HT-29 (cell line): Measurements from ENCODE around the gene SLC26A9. TPM values are rescaled to one million over a fixed set of nuclear protein-coding genes. Genes with fewer than 3 reads are reported as not detected.
"Not testable (repeated sequence)": the region's sequence is repeated elsewhere in the genome, so short reads cannot be mapped to it uniquely, and the experiment has no call there.

Source experiments
- DNase-seq: peaks from one replicate; pipeline ENCODE4 v3.0.0-alpha.2; 2015; ENCODE audit warnings: low spot score
- total RNA-seq: library from RNA; depleted of rRNA; stranded (reverse); fragments of >200 nt; shearing (Covaris generic); gene quantifications from 2 replicates; pipeline ENCODE4 v1.2.3, GENCODE V29; 2014; rRNA removed

Gene SLC26A9
- total RNA-seq, 1 experiment from 2014 or later: 0.43 TPM

GRCh38 chr1:205892175-205892574, 51.1 kb downstream of the SLC26A9 start:
- not testable (repeated sequence) for DNase-seq

GRCh38 chr1:205891481-205891880, 51.8 kb downstream of the SLC26A9 start:
- DNase-seq: not testable (repeated sequence)

GRCh38 chr1:205890631-205891030, 52.6 kb downstream of the SLC26A9 start:
- DNase-seq: not testable (repeated sequence)

GRCh38 chr1:205889706-205890105, 53.5 kb downstream of the SLC26A9 start:
- DNase-seq: not testable (repeated sequence)

- not testable (repeated sequence) for DNase-seq
Observed at GRCh38 chr1:205889006-205889405, 54.2 kb downstream of the SLC26A9 start.

GRCh38 chr1:205883792-205884191, 59.5 kb downstream of the SLC26A9 start:
- DNase-seq: no peak

- DNase-seq: no peak
Observed at GRCh38 chr1:205880923-205881322, 62.3 kb downstream of the SLC26A9 start.

GRCh38 chr1:205879974-205880373, 63.3 kb downstream of the SLC26A9 start:
- no peak for DNase-seq

GRCh38 chr1:205878026-205878425, 65.2 kb downstream of the SLC26A9 start:
- DNase-seq: no peak

- DNase-seq: not testable (repeated sequence)
Observed at GRCh38 chr1:205873148-205873547, 70.1 kb downstream of the SLC26A9 start.

GRCh38 chr1:205870236-205870635, 73.0 kb downstream of the SLC26A9 start:
- DNase-seq: no peak

Other genes starting within 250 kb of the SLC26A9 start
- 41.9 and 42.8 TPM in 2 replicates for gene NUCKS1, start 193.3 kb downstream of the SLC26A9 start, total RNA-seq
- gene RAB29, start 168.0 kb downstream of the SLC26A9 start, total RNA-seq: 3.6 and 4.7 TPM in 2 replicates
- gene SLC41A1, start 130.3 kb downstream of the SLC26A9 start, total RNA-seq: 5.0 and 5.4 TPM in 2 replicates
- gene PM20D1, start 93.3 kb downstream of the SLC26A9 start, total RNA-seq: not detected in 2 replicates
- 9.0 and 10.5 TPM in 2 replicates for gene RAB7B, start 59.9 kb upstream of the SLC26A9 start, total RNA-seq
- gene CTSE, start 80.4 kb upstream of the SLC26A9 start, total RNA-seq: 6.6 and 9.1 TPM in 2 replicates
- gene RHEX, start 109.7 kb upstream of the SLC26A9 start, total RNA-seq: not detected in 2 replicates
- gene AVPR1B, start 173.9 kb upstream of the SLC26A9 start, total RNA-seq: not detected in 2 replicates